A549 (cell line): ENCODE data around the gene MAT2A.

Source experiments
- CHD2 ChIP-seq: fragments of 150-350 bp; IDR thresholded peaks from 2 replicates; pipeline ENCODE4 v1.6.1; 2014; ENCODE audit warnings: low read length; ENCODE audit not compliant: partially characterized antibody
- KDM5A ChIP-seq: fragments of 200-600 bp; sonication (generic); IDR thresholded peaks from 2 replicates; pipeline ENCODE4 v1.6.1; 2016; ENCODE audit warnings: antibody characterized with exemption, mild to moderate bottlenecking
- MAFK ChIP-seq: fragments of 450-650 bp; IDR thresholded peaks from 2 replicates; pipeline ENCODE4 v1.6.1; 2014; ENCODE audit not compliant: partially characterized antibody
- NFE2L2 ChIP-seq: fragments of 150-350 bp; conservative IDR thresholded peaks from 2 replicates; pipeline ENCODE4 v1.6.1; 2014; ENCODE audit warnings: low read length
- POLR2A ChIP-seq: IDR thresholded peaks from 2 replicates; pipeline ENCODE4 v1.6.1; 2012; ENCODE audit warnings: mild to moderate bottlenecking, low read length
- RFX5 ChIP-seq: fragments of 450-650 bp; IDR thresholded peaks from 2 replicates; pipeline ENCODE4 v1.7.1; 2014; ENCODE audit warnings: antibody characterized with exemption, mild to moderate bottlenecking, moderate library complexity
- SMC3 ChIP-seq: fragments of >200 bp; sonication (Bioruptor Twin); formaldehyde crosslinking; IDR thresholded peaks from 3 replicates; pipeline ENCODE4 v1.6.1; 2018; ENCODE audit warnings: inconsistent platforms
- TF ChIP-seq, protein P1 (sequence below): fragments of >200 bp; sonication (Bioruptor Twin); formaldehyde crosslinking; IDR thresholded peaks from 3 replicates; pipeline ENCODE4 v1.5.1; 2016
- TF ChIP-seq, protein P2 (sequence below): fragments of 200-600 bp; sonication (generic); IDR thresholded peaks from 2 replicates; pipeline ENCODE4 v1.6.1; 2016; ENCODE audit warnings: antibody characterized with exemption, mild to moderate bottlenecking, moderate library complexity
- TF ChIP-seq, protein P3 (sequence below): IDR thresholded peaks from 2 replicates; pipeline ENCODE4 v1.6.1; 2012

DNA sequence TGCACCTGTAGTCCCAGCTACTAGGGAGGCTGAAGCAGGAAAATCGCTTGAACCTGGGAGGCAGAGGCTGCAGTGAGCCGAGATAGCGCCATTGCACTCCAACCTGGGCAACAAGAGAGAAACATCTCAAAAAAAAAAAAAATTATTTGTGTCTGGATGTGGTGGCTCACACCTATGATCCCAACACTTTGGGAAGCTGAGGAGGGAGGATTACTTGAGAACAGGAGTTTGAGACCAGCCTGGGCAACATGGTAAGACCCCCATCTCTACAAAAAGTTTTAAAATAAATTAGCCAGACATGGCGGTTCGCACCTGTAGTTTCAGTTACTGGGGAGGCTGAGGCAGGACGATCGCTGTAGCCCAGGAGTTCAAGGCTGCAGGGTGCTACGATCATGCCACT is 36.8 kb downstream of the MAT2A start:
- TF ChIP-seq POLR2A = no peak
- TF ChIP-seq, protein P1, sequence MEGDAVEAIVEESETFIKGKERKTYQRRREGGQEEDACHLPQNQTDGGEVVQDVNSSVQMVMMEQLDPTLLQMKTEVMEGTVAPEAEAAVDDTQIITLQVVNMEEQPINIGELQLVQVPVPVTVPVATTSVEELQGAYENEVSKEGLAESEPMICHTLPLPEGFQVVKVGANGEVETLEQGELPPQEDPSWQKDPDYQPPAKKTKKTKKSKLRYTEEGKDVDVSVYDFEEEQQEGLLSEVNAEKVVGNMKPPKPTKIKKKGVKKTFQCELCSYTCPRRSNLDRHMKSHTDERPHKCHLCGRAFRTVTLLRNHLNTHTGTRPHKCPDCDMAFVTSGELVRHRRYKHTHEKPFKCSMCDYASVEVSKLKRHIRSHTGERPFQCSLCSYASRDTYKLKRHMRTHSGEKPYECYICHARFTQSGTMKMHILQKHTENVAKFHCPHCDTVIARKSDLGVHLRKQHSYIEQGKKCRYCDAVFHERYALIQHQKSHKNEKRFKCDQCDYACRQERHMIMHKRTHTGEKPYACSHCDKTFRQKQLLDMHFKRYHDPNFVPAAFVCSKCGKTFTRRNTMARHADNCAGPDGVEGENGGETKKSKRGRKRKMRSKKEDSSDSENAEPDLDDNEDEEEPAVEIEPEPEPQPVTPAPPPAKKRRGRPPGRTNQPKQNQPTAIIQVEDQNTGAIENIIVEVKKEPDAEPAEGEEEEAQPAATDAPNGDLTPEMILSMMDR = no peak
- no peak for TF ChIP-seq KDM5A
- TF ChIP-seq, protein P2, sequence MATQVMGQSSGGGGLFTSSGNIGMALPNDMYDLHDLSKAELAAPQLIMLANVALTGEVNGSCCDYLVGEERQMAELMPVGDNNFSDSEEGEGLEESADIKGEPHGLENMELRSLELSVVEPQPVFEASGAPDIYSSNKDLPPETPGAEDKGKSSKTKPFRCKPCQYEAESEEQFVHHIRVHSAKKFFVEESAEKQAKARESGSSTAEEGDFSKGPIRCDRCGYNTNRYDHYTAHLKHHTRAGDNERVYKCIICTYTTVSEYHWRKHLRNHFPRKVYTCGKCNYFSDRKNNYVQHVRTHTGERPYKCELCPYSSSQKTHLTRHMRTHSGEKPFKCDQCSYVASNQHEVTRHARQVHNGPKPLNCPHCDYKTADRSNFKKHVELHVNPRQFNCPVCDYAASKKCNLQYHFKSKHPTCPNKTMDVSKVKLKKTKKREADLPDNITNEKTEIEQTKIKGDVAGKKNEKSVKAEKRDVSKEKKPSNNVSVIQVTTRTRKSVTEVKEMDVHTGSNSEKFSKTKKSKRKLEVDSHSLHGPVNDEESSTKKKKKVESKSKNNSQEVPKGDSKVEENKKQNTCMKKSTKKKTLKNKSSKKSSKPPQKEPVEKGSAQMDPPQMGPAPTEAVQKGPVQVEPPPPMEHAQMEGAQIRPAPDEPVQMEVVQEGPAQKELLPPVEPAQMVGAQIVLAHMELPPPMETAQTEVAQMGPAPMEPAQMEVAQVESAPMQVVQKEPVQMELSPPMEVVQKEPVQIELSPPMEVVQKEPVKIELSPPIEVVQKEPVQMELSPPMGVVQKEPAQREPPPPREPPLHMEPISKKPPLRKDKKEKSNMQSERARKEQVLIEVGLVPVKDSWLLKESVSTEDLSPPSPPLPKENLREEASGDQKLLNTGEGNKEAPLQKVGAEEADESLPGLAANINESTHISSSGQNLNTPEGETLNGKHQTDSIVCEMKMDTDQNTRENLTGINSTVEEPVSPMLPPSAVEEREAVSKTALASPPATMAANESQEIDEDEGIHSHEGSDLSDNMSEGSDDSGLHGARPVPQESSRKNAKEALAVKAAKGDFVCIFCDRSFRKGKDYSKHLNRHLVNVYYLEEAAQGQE = no peak
- no peak for TF ChIP-seq SMC3
- TF ChIP-seq, protein P3, sequence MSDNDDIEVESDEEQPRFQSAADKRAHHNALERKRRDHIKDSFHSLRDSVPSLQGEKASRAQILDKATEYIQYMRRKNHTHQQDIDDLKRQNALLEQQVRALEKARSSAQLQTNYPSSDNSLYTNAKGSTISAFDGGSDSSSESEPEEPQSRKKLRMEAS = no peak
- TF ChIP-seq RFX5 = no peak
- no peak for TF ChIP-seq MAFK
- TF ChIP-seq CHD2 = no peak
- no peak for TF ChIP-seq NFE2L2
